Epithelial cell of proximal tubule (primary cell): ENCODE measurements around the gene LRBA. TPM values are rescaled to one million over a fixed set of nuclear protein-coding genes. Genes with fewer than 3 reads are reported as not detected.

ENCODE experiments used
- DNase-seq: peaks from one replicate; pipeline ENCODE4 v3.0.0-alpha.2; 2011; ENCODE audit warnings: low read depth
- H3K4me3 ChIP-seq: 2 replicates; pipeline ENCODE4 v1.5.1; 2011; ENCODE audit warnings: low read depth, mild to moderate bottlenecking, low read length
- total RNA-seq: library from RNA; depleted of rRNA; stranded (reverse); fragments of >200 nt; gene quantifications from 2 replicates; pipeline ENCODE4 v1.2.3, GENCODE V29; 2015
- TF ChIP-seq, protein P1 (sequence below): conservative IDR thresholded peaks from 2 replicates; pipeline ENCODE4 v1.5.1; 2012; ENCODE audit warnings: low read depth, mild to moderate bottlenecking, low read length

The LRBA gene
- total RNA-seq, 1 donor from 2014 or later, result 58.9 TPM

DNA sequence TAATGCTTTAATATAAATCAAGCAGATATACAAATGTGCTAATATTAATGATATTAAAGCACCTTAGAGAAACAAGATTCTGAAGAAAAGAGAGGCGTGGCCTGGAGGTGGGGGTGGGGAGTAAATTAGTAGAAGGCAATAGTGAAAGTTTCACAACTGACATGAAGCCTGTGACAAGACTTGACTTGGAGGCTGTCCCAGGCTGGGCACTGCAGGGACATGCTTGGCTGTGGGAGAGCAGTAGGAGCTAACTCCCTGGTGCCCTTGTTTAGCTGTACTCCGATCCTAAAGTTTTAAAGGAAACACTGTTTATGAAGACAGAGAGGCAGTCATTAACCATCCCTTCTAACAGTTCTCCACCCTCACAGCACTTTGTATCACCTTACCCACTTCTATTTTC, 672.1 kb downstream of the LRBA start:
- DNase-seq, result no peak
- TF ChIP-seq, protein P1, sequence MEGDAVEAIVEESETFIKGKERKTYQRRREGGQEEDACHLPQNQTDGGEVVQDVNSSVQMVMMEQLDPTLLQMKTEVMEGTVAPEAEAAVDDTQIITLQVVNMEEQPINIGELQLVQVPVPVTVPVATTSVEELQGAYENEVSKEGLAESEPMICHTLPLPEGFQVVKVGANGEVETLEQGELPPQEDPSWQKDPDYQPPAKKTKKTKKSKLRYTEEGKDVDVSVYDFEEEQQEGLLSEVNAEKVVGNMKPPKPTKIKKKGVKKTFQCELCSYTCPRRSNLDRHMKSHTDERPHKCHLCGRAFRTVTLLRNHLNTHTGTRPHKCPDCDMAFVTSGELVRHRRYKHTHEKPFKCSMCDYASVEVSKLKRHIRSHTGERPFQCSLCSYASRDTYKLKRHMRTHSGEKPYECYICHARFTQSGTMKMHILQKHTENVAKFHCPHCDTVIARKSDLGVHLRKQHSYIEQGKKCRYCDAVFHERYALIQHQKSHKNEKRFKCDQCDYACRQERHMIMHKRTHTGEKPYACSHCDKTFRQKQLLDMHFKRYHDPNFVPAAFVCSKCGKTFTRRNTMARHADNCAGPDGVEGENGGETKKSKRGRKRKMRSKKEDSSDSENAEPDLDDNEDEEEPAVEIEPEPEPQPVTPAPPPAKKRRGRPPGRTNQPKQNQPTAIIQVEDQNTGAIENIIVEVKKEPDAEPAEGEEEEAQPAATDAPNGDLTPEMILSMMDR, result no peak
- H3K4me3 ChIP-seq, result no peak overlapping the region

DNA sequence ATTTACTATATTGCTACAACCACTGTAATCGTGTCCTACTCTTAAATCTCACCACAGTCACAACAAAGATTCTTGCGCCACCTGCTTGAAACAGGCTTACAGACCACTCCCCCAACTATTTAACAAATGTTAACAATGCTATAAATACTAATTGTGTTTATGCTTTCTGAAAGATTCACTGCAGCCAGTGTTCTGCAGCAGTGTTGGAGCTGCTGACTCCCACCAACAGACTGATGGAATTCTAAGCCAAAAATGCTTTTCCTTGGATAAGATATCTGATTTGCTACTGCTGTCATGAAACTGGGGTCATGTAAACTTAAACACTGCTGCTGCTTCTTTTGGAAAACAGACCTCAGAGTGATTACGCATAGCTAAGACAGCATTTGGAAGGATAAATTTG, 677.4 kb downstream of the LRBA start:
- no peak overlapping the region for H3K4me3 ChIP-seq
- TF ChIP-seq, protein P1, result no peak
- no peak for DNase-seq

DNA sequence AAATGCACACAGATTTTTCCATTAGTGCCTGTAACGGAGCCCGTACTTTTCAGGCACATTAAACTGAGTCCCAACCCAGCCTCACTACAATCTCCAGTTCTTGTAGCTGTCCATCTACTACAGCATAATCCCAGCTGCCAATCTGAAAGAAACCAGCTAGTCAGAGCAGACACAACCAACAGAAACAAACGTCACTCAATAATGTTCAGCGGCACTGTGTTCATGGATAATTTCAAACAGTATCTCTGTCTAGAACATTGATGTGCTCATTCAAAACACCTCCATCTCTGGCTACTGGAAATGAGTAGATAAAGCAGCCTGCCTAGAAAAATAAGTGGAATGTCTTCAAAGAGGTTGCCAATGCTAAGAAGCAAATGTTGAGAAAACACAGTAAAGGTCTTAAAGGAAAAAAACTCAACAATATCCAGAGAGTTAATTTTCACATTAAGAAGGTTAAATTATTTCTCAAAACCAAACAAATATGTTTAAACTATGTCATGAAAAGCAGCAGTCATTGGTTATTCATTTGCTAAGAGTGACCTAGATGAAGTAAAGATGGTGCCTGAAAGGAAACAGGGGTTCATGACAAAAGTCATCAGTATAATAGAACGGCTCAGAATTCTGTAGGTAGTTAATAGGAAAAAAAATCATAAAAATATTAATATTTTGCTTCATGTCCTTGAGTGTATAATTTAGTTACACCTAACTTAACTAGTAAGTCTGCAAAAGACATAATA, 678.2 kb downstream of the LRBA start:
- DNase-seq, result no peak
- TF ChIP-seq, protein P1, result no peak
- H3K4me3 ChIP-seq, result no peak overlapping the region

DNA sequence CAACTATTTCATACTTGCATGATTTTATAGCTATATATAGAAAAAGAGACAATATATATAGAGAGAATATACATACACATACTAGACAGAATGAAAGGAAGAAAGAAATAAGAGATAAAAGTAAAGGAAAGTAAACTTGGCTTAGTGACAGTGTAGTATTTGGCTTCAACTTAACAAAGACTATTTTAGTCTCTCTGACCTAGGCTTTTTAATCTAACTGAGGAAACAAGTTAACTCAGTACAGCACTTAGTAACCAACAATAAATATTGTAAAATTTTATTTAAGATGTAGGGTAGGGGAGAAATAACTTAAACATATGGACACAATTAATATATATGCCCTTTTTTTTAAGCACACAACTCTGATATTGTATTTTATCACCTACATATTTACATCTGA, 682.1 kb downstream of the LRBA start:
- no peak overlapping the region for H3K4me3 ChIP-seq
- TF ChIP-seq, protein P1, result no peak
- no peak for DNase-seq

DNA sequence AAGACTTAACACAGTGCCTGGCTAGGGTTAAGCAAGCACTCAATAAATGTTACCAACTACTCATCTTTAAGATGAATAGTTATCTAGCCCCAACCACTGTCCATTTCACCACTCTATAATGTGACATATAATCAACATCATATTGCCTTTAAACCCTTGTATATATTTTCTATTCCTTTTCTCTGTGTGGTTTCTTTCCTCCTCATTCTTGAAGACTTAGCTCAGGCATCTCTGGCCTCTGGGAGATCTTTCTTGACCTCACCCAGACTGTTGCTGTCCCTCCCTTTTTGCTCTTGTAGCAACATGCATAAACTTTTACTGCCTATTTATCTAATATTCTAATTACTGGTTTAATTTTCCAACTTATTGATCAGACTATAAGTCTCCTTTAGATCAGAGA, 683.0 kb downstream of the LRBA start:
- TF ChIP-seq, protein P1, result no peak
- no peak overlapping the region for H3K4me3 ChIP-seq
- DNase-seq, result no peak

DNA sequence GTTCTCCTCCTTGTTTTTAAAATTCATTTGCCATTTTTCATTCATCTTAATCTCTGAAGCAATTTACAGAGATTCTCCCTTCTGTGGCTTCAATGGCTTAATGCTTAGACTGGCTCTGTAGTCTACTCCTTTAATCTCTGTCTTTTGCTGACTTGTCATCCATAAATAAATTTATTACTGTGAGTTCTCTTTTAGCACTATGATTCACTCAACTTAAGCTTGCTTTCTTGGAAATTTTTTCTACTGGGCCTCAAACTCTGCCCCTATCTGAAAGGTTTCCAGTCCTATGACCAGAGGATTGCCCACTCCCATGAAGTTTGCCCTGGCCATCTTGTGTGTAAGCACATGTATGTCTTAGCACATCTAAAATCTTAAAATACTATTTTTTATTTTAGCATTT, 685.7 kb downstream of the LRBA start:
- no peak overlapping the region for H3K4me3 ChIP-seq
- TF ChIP-seq, protein P1, result no peak
- no peak for DNase-seq

DNA sequence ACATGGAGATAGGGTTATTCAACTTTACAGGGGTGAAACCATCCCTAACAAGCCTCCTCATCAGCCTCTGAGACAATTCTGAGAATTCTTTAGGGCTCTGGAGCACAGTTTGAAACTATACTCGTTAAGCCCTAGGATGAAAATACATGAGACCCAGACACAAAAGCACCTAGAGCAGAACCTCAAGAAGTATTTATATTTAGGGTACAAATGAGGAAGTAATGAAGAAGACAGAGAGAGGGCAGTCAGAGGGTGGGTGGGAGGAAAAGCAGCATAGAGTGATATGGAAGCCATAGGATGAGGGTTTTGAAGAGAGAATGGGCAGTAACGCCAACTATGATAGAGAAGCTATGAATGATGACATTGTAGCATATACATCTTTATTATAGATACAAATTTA, 686.6 kb downstream of the LRBA start:
- H3K4me3 ChIP-seq, result no peak overlapping the region
- TF ChIP-seq, protein P1, result no peak
- no peak for DNase-seq
